GM10266 (cell line): ENCODE measurements around the gene CELF3.

ENCODE experiments used
- DNase-seq: peaks from one replicate; pipeline ENCODE4 v3.0.0; 2012; ENCODE audit errors: extremely low spot score
- CTCF ChIP-seq: IDR thresholded peaks from 2 replicates; pipeline ENCODE4 v1.5.1; 2012; ENCODE audit warnings: mild to moderate bottlenecking, low read depth; ENCODE audit not compliant: control insufficient read depth, insufficient read depth; ENCODE audit errors: missing control alignments

The CELF3 gene

GRCh38 chr1:151713044-151713443, 3.6 kb downstream of the CELF3 start:
- DNase-seq, result no peak
- TF ChIP-seq CTCF, result no peak

GRCh38 chr1:151711951-151712350, 4.7 kb downstream of the CELF3 start:
- no peak for TF ChIP-seq CTCF
- DNase-seq, result no peak

- TF ChIP-seq CTCF, result no peak
- no peak for DNase-seq
These were observed 5.4 kb downstream of the CELF3 start for GRCh38 chr1:151711044-151711800.

- no peak for DNase-seq
These were observed 6.3 kb downstream of the CELF3 start for GRCh38 chr1:151710187-151710840.

GRCh38 chr1:151708891-151709290, 7.7 kb downstream of the CELF3 start:
- no peak for TF ChIP-seq CTCF
- no peak for DNase-seq

More at GRCh38 chr1:151710187-151710840, 6.3 kb downstream of the CELF3 start:
- TF ChIP-seq CTCF, result no peak

GRCh38 chr1:151707541-151708065, 9.0 kb downstream of the CELF3 start:
- DNase-seq, result no peak
- TF ChIP-seq CTCF, result no peak
